Measurements from ENCODE around the gene IPCEF1. TPM values are rescaled to one million over a fixed set of nuclear protein-coding genes. Genes with fewer than 3 reads are reported as not detected.
A peak's percentile ranks its signal among the peaks of the same experiment; 100 is the strongest.

IPCEF1 gene
- total RNA-seq, 1 experiment from 2014 or later: 1.9 TPM

DNA sequence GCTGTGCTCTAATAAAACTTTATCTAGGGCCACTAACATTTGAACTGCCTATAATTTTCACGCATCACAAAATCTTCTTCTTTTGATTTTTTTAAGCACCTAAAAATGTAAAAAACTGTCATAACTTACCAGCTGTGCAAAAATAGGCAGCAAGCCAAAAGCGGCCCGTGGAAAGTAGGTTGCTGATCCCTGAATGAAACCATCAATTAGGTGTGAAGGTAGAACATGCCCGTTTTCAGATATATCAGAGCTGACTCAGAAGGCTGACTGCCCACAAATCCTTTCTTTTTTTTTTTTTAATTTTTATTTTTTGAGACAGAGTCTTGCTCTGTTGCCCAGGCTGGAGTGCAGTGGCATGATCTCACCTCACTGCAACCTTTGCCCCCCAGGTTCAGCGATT, 4.9 kb upstream of the IPCEF1 start:
- no peaks in the 10 kb centered on the region for H3K36me3 Mint-ChIP-seq (ENCODE audit: insufficient read depth, unreplicated experiment)
- Histone ChIP-seq H3K9me3 (no peaks in the 10 kb centered on the region), H3K27me3 (replicated peaks; ENCODE audit: control insufficient read depth, insufficient read depth, low read length) (no peaks in the 10 kb centered on the region), H3K4me3 (ENCODE audit: low read depth, low read length) (no peak overlapping the region), H3K36me3 (ENCODE audit: control insufficient read depth, insufficient read depth, low read length) (no peaks in the 10 kb centered on the region), H3K4me1 (no peaks in the 10 kb centered on the region)
- intact Hi-C loops (cut with micrococcal nuclease; ENCODE audit: unreplicated experiment): no loop called here
- TF ChIP-seq, protein P1, sequence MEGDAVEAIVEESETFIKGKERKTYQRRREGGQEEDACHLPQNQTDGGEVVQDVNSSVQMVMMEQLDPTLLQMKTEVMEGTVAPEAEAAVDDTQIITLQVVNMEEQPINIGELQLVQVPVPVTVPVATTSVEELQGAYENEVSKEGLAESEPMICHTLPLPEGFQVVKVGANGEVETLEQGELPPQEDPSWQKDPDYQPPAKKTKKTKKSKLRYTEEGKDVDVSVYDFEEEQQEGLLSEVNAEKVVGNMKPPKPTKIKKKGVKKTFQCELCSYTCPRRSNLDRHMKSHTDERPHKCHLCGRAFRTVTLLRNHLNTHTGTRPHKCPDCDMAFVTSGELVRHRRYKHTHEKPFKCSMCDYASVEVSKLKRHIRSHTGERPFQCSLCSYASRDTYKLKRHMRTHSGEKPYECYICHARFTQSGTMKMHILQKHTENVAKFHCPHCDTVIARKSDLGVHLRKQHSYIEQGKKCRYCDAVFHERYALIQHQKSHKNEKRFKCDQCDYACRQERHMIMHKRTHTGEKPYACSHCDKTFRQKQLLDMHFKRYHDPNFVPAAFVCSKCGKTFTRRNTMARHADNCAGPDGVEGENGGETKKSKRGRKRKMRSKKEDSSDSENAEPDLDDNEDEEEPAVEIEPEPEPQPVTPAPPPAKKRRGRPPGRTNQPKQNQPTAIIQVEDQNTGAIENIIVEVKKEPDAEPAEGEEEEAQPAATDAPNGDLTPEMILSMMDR (IDR thresholded peaks at IDR 0.05; ENCODE audit: insufficient read depth in 1 of 2, low read depth in 1 of 2, low read length in 1 of 2, severe bottlenecking in 1 of 2, unreplicated experiment in 1 of 2): no peak
- H3K4me1 Mint-ChIP-seq (ENCODE audit: low read depth, unreplicated experiment): peaks cover 6% of the 10 kb centered on the region
- peaks cover 10% of the 10 kb centered on the region for H3K9me3 Mint-ChIP-seq (ENCODE audit: unreplicated experiment)
- no peaks in the 10 kb centered on the region for H3K27me3 Mint-ChIP-seq (ENCODE audit: insufficient read depth, unreplicated experiment)
- no peak overlapping the region for H3K27ac Mint-ChIP-seq (ENCODE audit: unreplicated experiment)
- no TSS peak for BruUV-seq (replicated peaks)
- POLR2A ChIA-PET: no interaction called here
- CTCF ChIA-PET: no interaction called here
- no peak overlapping the region for H3K4me3 Mint-ChIP-seq (ENCODE audit: unreplicated experiment)
- no peak for DNase-seq

DNA sequence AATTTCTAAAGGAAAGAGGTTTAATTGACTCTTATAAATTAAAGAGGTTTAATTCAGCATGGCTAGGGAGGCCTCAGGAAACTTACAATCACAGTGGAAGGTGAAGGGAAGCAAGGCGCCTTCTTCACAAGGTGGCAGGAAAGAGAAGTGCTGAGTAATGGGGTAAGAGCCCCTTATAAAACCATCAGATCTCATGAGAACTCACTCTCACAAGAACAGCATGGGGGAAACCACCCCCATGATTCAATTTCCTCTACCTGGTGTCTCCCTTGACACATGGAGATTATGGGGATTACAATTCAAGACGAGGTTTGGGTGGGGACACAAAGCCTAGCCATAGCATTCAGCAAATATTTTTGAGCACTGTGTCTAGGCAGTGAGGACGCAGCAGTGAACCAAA, 3.9 kb upstream of the IPCEF1 start:
- peaks cover 6% of the 10 kb centered on the region for H3K4me1 Mint-ChIP-seq (ENCODE audit: low read depth, unreplicated experiment)
- BruUV-seq (replicated peaks): no TSS peak
- H3K4me1 ChIP-seq: no peaks in the 10 kb centered on the region
- H3K27me3 Mint-ChIP-seq (ENCODE audit: insufficient read depth, unreplicated experiment): no peaks in the 10 kb centered on the region
- H3K36me3 ChIP-seq (ENCODE audit: control insufficient read depth, insufficient read depth, low read length): no peaks in the 10 kb centered on the region
- ChIA-PET POLR2A (no interaction called here), CTCF (no interaction called here)
- TF ChIP-seq, protein P1 (IDR thresholded peaks at IDR 0.05; ENCODE audit: insufficient read depth in 1 of 2, low read depth in 1 of 2, low read length in 1 of 2, severe bottlenecking in 1 of 2, unreplicated experiment in 1 of 2): no peak
- no peaks in the 10 kb centered on the region for H3K36me3 Mint-ChIP-seq (ENCODE audit: insufficient read depth, unreplicated experiment)
- no peaks in the 10 kb centered on the region for H3K27me3 ChIP-seq (replicated peaks; ENCODE audit: control insufficient read depth, insufficient read depth, low read length)
- no peak overlapping the region for H3K4me3 Mint-ChIP-seq (ENCODE audit: unreplicated experiment)
- no peak overlapping the region for H3K27ac Mint-ChIP-seq (ENCODE audit: unreplicated experiment)
- no peak for DNase-seq
- H3K9me3 Mint-ChIP-seq (ENCODE audit: unreplicated experiment): peaks cover 10% of the 10 kb centered on the region
- no peaks in the 10 kb centered on the region for H3K9me3 ChIP-seq
- no peak overlapping the region for H3K4me3 ChIP-seq (ENCODE audit: low read depth, low read length)
- intact Hi-C loops (cut with micrococcal nuclease; ENCODE audit: unreplicated experiment): no loop called here

DNA sequence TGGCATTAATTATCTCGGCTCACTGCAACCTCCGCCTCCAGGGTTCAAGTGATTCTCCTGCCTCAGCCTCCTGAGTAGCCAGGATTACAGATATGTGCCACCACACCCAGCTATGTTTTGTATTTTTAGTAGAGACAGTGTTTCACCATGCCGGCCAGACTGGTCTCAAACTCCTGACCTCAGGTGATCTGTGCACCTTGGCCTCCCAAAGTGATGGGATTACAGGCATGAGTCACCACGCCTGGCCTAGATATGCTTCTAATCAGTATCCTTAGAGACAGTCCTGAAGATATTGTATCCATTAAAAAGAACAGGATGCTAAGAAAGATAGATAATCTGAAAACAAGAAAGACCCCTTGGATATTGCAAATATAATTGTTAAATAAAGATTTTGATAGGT, 3.1 kb upstream of the IPCEF1 start:
- no peaks in the 10 kb centered on the region for H3K4me1 ChIP-seq
- BruUV-seq (replicated peaks): no TSS peak
- intact Hi-C loops (cut with micrococcal nuclease; ENCODE audit: unreplicated experiment): no loop called here
- Mint-ChIP-seq H3K27me3 (ENCODE audit: insufficient read depth, unreplicated experiment) (no peaks in the 10 kb centered on the region), H3K9me3 (ENCODE audit: unreplicated experiment) (peaks cover 17% of the 10 kb centered on the region), H3K4me1 (ENCODE audit: low read depth, unreplicated experiment) (peaks cover 12% of the 10 kb centered on the region), H3K27ac (ENCODE audit: unreplicated experiment) (no peak overlapping the region), H3K4me3 (ENCODE audit: unreplicated experiment) (no peak overlapping the region), H3K36me3 (ENCODE audit: insufficient read depth, unreplicated experiment) (no peaks in the 10 kb centered on the region)
- CTCF ChIA-PET: no interaction called here
- peak; percentile 17 to 41 for DNase-seq
- no peaks in the 10 kb centered on the region for H3K36me3 ChIP-seq (ENCODE audit: control insufficient read depth, insufficient read depth, low read length)
- POLR2A ChIA-PET: no interaction called here
- no peak overlapping the region for H3K4me3 ChIP-seq (ENCODE audit: low read depth, low read length)
- TF ChIP-seq, protein P1 (IDR thresholded peaks at IDR 0.05; ENCODE audit: insufficient read depth in 1 of 2, low read depth in 1 of 2, low read length in 1 of 2, severe bottlenecking in 1 of 2, unreplicated experiment in 1 of 2): no peak
- no peaks in the 10 kb centered on the region for H3K9me3 ChIP-seq
- no peaks in the 10 kb centered on the region for H3K27me3 ChIP-seq (replicated peaks; ENCODE audit: control insufficient read depth, insufficient read depth, low read length)
